Chondrocyte (in vitro differentiated cells): ENCODE data around the gene ZNF700. TPM values are rescaled to one million over a fixed set of nuclear protein-coding genes. Genes with fewer than 3 reads are reported as not detected.
"Not testable (repeated sequence)": the region's sequence is repeated elsewhere in the genome, so short reads cannot be mapped to it uniquely, and the experiment has no call there.

Source experiments
- DNase-seq: peaks from one replicate; pipeline ENCODE4 v3.0.0; 2021; ENCODE audit warnings: mixed read lengths, low spot score
- H3K27ac Mint-ChIP-seq: one replicate; pipeline ENCODE4 v1.8.0; 2021; ENCODE audit warnings: mild to moderate bottlenecking, moderate library complexity, mixed read lengths; ENCODE audit not compliant: unreplicated experiment
- H3K27me3 Mint-ChIP-seq: 2 replicates; pipeline ENCODE4 v1.8.0; 2021; ENCODE audit warnings: low read depth, mixed read lengths
- H3K36me3 Mint-ChIP-seq: 2 replicates; pipeline ENCODE4 v1.8.0; 2021; ENCODE audit warnings: low read depth, mixed read lengths
- H3K4me1 Mint-ChIP-seq: 2 replicates; pipeline ENCODE4 v1.8.0; 2021; ENCODE audit warnings: low read depth, mild to moderate bottlenecking, mixed read lengths
- H3K4me3 Mint-ChIP-seq: one replicate; pipeline ENCODE4 v1.8.0; 2021; ENCODE audit warnings: mild to moderate bottlenecking, moderate library complexity, mixed read lengths; ENCODE audit not compliant: unreplicated experiment
- H3K9me3 Mint-ChIP-seq: 2 replicates; pipeline ENCODE4 v1.8.0; 2021; ENCODE audit warnings: low read depth, mixed read lengths
- CTCF ChIP-seq: fragments of 200-600 bp; sonication (generic); IDR thresholded peaks from 2 replicates; pipeline ENCODE4 v1.5.0; 2021; ENCODE audit warnings: antibody characterized with exemption, mild to moderate bottlenecking, moderate library complexity
- total RNA-seq: library from RNA; stranded (reverse); gene quantifications from 3 replicates; pipeline ENCODE4 v1.2.1, GENCODE V29; 2021

Gene ZNF700
- total RNA-seq, 1 donor from 2014 or later, result 5.5 TPM

- Mint-ChIP-seq H3K4me3 (no peak overlapping the region), H3K36me3 (no peaks in the 10 kb centered on the region), H3K27me3 (no peaks in the 10 kb centered on the region), H3K9me3 (peaks cover 7% of the 10 kb centered on the region), H3K27ac (no peak overlapping the region), H3K4me1 (peaks cover 39% of the 10 kb centered on the region)
- no peak for DNase-seq
- TF ChIP-seq CTCF, result no peak
Measured at GRCh38 chr19:11927227-11927626, 2.3 kb downstream of the ZNF700 start.

GRCh38 chr19:11931051-11931450 lies 6.1 kb downstream of the ZNF700 start:
- H3K9me3 Mint-ChIP-seq, result peaks cover 16% of the 10 kb centered on the region
- peaks cover 10% of the 10 kb centered on the region for H3K36me3 Mint-ChIP-seq
- no peak for DNase-seq
- H3K27me3 Mint-ChIP-seq, result no peaks in the 10 kb centered on the region
- peak overlapping the region; percentile 79 for H3K27ac Mint-ChIP-seq
- no peak for TF ChIP-seq CTCF
- no peak overlapping the region for H3K4me3 Mint-ChIP-seq
- peaks cover 14% of the 10 kb centered on the region for H3K4me1 Mint-ChIP-seq

DNA sequence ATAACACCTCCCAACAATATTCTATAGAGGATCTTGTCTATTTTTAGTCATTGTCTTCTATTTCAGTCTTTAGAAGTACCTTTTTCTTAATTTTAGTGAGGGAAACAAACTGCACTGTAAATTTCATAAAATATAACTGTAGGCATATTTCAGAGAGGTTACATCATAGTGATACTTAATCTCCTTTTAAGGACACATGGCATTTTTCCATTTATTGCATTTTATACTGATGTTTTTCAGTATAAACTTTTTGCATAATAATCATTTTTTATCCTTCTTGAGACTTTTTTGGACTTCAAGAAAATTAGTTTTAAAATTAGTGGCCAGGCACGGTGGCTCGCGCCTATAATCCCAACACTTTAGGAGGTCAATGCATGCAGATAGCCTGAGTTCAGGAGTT lies 6.6 kb downstream of the ZNF700 start:
- Mint-ChIP-seq H3K36me3 (peaks cover 14% of the 10 kb centered on the region), H3K27me3 (no peaks in the 10 kb centered on the region)
- TF ChIP-seq CTCF, result no peak

DNA sequence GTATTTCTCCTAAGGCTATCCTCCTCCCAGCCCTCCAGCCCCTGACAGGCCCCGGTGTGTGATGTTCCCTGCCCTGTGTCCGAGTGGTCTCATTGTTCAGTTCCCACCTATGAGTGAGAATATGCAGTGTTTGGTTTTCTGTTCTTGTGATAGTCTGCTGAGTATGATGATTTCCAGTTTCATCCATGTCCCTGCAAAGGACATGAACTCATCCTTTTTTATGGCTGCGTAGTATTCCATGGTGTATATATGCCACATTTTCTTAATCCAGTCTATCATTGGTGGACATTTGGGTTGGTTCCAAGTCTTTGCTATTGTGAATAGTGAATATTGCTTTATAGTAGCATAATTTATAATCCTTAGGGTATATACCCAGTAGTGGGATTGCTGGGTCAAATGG lies 10.9 kb downstream of the ZNF700 start:
- Mint-ChIP-seq H3K9me3 (peaks cover 33% of the 10 kb centered on the region), H3K36me3 (peaks cover 33% of the 10 kb centered on the region)
- H3K4me3 Mint-ChIP-seq, DNase-seq, H3K27me3 Mint-ChIP-seq, H3K27ac Mint-ChIP-seq, H3K4me1 Mint-ChIP-seq: not testable (repeated sequence)

More for the DNA sequence above, 6.6 kb downstream of the ZNF700 start:
- peaks cover 20% of the 10 kb centered on the region for H3K9me3 Mint-ChIP-seq
- H3K4me3 Mint-ChIP-seq, result no peak overlapping the region
- peak overlapping the region; percentile 79 for H3K27ac Mint-ChIP-seq
- no peak for DNase-seq
- H3K4me1 Mint-ChIP-seq, result peaks cover 11% of the 10 kb centered on the region

- not testable (repeated sequence) for H3K4me3 Mint-ChIP-seq, H3K27ac Mint-ChIP-seq, H3K4me1 Mint-ChIP-seq, H3K27me3 Mint-ChIP-seq, DNase-seq
- H3K9me3 Mint-ChIP-seq, result peaks cover 44% of the 10 kb centered on the region
- peaks cover 48% of the 10 kb centered on the region for H3K36me3 Mint-ChIP-seq
Measured at GRCh38 chr19:11938383-11938782, 13.5 kb downstream of the ZNF700 start.

DNA sequence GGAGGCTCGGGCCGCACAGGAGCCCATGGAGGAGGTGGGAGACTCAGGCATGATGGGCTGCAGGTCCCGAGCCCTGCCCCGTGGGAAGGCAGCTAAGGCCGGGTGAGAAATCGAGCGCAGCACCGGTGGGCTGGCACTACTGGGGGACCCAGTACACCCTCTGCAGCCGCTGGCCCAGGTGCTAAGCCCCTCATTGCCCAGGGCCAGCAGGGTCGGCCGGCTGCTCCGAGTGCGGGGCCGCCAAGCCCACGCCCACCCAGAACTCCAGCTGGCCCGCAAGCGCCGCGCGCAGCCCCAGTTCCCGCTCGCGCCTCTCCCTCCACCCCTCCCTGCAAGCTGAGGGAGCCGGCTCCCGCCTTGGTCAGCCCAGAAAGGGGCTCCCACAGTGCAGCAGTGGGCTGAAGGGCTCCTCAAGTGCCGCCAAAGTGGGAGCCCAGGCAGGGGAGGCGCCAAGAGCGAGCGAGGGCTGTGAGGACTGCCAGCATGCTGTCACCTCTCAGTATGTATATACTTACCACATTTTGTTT lies 16.5 kb downstream of the ZNF700 start:
- not testable (repeated sequence) for DNase-seq, H3K4me1 Mint-ChIP-seq, H3K27ac Mint-ChIP-seq, H3K27me3 Mint-ChIP-seq, H3K4me3 Mint-ChIP-seq
- peaks cover 56% of the 10 kb centered on the region for H3K9me3 Mint-ChIP-seq
- H3K36me3 Mint-ChIP-seq, result peaks cover 59% of the 10 kb centered on the region
